Measurements from ENCODE around the gene RPRM.

- TF ChIP-seq, protein P1, sequence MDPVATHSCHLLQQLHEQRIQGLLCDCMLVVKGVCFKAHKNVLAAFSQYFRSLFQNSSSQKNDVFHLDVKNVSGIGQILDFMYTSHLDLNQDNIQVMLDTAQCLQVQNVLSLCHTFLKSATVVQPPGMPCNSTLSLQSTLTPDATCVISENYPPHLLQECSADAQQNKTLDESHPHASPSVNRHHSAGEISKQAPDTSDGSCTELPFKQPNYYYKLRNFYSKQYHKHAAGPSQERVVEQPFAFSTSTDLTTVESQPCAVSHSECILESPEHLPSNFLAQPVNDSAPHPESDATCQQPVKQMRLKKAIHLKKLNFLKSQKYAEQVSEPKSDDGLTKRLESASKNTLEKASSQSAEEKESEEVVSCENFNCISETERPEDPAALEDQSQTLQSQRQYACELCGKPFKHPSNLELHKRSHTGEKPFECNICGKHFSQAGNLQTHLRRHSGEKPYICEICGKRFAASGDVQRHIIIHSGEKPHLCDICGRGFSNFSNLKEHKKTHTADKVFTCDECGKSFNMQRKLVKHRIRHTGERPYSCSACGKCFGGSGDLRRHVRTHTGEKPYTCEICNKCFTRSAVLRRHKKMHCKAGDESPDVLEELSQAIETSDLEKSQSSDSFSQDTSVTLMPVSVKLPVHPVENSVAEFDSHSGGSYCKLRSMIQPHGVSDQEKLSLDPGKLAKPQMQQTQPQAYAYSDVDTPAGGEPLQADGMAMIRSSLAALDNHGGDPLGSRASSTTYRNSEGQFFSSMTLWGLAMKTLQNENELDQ (CRISPR knock-in tag; IDR thresholded peaks at IDR 0.05; ENCODE audit: borderline replicate concordance) = no peak
- TF ChIP-seq ZNF776 (CRISPR knock-in tag; IDR thresholded peaks at IDR 0.05) (no peak), NCOR1 (IDR thresholded peaks at IDR 0.05; ENCODE audit: borderline replicate concordance, low read length) (no peak), HDAC6 (IDR thresholded peaks at IDR 0.05; ENCODE audit: low read depth, low read length) (no peak), HNF4G (IDR thresholded peaks at IDR 0.05; ENCODE audit: borderline replicate concordance, low read depth, low read length) (no peak), HNF4G (CRISPR knock-in tag; IDR thresholded peaks at IDR 0.05; ENCODE audit: borderline replicate concordance, low read depth) (no peak), ZNF354B (CRISPR knock-in tag; IDR thresholded peaks at IDR 0.05) (no peak), ZNF607 (CRISPR knock-in tag; IDR thresholded peaks at IDR 0.05; ENCODE audit: borderline replicate concordance) (no peak), SP2 (CRISPR knock-in tag; IDR thresholded peaks at IDR 0.05) (no peak), ZSCAN21 (CRISPR knock-in tag; IDR thresholded peaks at IDR 0.05; ENCODE audit: borderline replicate concordance) (no peak), ZMAT3 (CRISPR knock-in tag; conservative IDR thresholded peaks at IDR 0.05) (no peak)
- TF ChIP-seq, protein P2, sequence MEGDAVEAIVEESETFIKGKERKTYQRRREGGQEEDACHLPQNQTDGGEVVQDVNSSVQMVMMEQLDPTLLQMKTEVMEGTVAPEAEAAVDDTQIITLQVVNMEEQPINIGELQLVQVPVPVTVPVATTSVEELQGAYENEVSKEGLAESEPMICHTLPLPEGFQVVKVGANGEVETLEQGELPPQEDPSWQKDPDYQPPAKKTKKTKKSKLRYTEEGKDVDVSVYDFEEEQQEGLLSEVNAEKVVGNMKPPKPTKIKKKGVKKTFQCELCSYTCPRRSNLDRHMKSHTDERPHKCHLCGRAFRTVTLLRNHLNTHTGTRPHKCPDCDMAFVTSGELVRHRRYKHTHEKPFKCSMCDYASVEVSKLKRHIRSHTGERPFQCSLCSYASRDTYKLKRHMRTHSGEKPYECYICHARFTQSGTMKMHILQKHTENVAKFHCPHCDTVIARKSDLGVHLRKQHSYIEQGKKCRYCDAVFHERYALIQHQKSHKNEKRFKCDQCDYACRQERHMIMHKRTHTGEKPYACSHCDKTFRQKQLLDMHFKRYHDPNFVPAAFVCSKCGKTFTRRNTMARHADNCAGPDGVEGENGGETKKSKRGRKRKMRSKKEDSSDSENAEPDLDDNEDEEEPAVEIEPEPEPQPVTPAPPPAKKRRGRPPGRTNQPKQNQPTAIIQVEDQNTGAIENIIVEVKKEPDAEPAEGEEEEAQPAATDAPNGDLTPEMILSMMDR (CRISPR knock-in tag; IDR thresholded peaks at IDR 0.05) = no peak
Measured at GRCh38 chr2:153497938-153498629, 19.5 kb upstream of the RPRM start.

All from HepG2 (cell line).